ENCODE results near the gene CDC73. TPM values are rescaled to one million over a fixed set of nuclear protein-coding genes. Genes with fewer than 3 reads are reported as not detected.

CDC73 gene
- total and polyA plus RNA-seq, 10 of the 15 experiments (the other 5 are each of a cell fraction or from before 2014, with no cell fraction given), result 10.6 to 43.4 (median 21.7) TPM

GRCh38 chr1:193179094-193179493, 57.3 kb downstream of the CDC73 start (continued):
- TF ChIP-seq, protein P1, sequence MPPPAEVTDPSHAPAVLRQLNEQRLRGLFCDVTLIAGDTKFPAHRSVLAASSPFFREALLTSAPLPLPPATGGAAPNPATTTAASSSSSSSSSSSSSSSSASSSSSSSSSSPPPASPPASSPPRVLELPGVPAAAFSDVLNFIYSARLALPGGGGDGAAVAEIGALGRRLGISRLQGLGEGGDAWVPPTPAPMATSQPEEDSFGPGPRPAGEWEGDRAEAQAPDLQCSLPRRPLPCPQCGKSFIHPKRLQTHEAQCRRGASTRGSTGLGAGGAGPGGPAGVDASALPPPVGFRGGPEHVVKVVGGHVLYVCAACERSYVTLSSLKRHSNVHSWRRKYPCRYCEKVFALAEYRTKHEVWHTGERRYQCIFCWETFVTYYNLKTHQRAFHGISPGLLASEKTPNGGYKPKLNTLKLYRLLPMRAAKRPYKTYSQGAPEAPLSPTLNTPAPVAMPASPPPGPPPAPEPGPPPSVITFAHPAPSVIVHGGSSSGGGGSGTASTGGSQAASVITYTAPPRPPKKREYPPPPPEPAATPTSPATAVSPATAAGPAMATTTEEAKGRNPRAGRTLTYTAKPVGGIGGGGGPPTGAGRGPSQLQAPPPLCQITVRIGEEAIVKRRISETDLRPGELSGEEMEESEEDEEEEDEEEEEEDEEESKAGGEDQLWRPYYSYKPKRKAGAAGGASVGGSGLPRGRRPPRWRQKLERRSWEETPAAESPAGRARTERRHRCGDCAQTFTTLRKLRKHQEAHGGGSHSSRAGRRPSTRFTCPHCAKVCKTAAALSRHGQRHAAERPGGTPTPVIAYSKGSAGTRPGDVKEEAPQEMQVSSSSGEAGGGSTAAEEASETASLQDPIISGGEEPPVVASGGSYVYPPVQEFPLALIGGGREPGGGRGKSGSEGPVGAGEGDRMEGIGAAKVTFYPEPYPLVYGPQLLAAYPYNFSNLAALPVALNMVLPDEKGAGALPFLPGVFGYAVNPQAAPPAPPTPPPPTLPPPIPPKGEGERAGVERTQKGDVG (CRISPR knock-in tag; IDR thresholded peaks at IDR 0.05), result no peak
- no peak for TF ChIP-seq CREB1 (IDR thresholded peaks at IDR 0.05; ENCODE audit: low read depth)
- TF ChIP-seq ZNF274 (IDR thresholded peaks at IDR 0.05; ENCODE audit: insufficient read depth, insufficient read length), result no peak

- no peak overlapping the region for H3K4me2 ChIP-seq (ENCODE audit: control insufficient read depth, insufficient read depth)
- 100% methylated on average over 1 of the region's 1 CpG for WGBS (ENCODE audit: insufficient coverage, insufficient replicate concordance, low lambda C conversion rate, missing lambda C conversion rate)
- CTCF ChIA-PET, result interaction anchor here (3.2 kb wide), 1 partner anchor 9 kb away, joined by 13 read pairs; no protein-coding TSS in a partner anchor
- SMC1A ChIA-PET (ENCODE audit: uncharacterized antibody, unreplicated experiment), result interaction anchor here (1.4 kb wide), 1 partner anchor 9 kb away, joined by 3 read pairs; no protein-coding TSS in a partner anchor
- intact Hi-C loops (cut with micrococcal nuclease; ENCODE audit: unreplicated experiment) (loop anchor here (10.0 kb wide), 2 partner anchors 223 to 353 kb away; no protein-coding TSS in a partner anchor), in situ Hi-C loops (cut with MboI) (no loop called here)
- RAD21 ChIA-PET (ENCODE audit: unreplicated experiment), result interaction anchor here (1.1 kb wide), 1 partner anchor 158 kb away, joined by 3 read pairs; no protein-coding TSS in a partner anchor
- H3K4me3 ChIP-seq, result no peak overlapping the region
- FAIRE-seq, result no peak
- no TSS peak for BruUV-seq (replicated peaks)
- peaks cover 12% of the 10 kb centered on the region for H3K79me2 ChIP-seq (ENCODE audit: control insufficient read depth, insufficient read depth, low read length)
- TF ChIP-seq RUNX3 (IDR thresholded peaks at IDR 0.05; ENCODE audit: low read length), result no peak
- TF ChIP-seq NFIC (IDR thresholded peaks at IDR 0.05; ENCODE audit: low read depth, low read length), result no peak
- TF ChIP-seq IRF5 (IDR thresholded peaks at IDR 0.05; ENCODE audit: borderline replicate concordance), result no peak
- TF ChIP-seq CBFB (IDR thresholded peaks at IDR 0.05; ENCODE audit: low read depth), result no peak
- no peak for TF ChIP-seq ZNF217 (IDR thresholded peaks at IDR 0.05)
- no peak for TF ChIP-seq FOXK2 (IDR thresholded peaks at IDR 0.05)
- no peak for TF ChIP-seq KDM1A (IDR thresholded peaks at IDR 0.05; ENCODE audit: borderline replicate concordance)
- no peak for TF ChIP-seq RAD21 (IDR thresholded peaks at IDR 0.05; ENCODE audit: insufficient read depth, low read depth, low read length)
- no peak for TF ChIP-seq GATAD2B (conservative IDR thresholded peaks at IDR 0.05; ENCODE audit: low read depth)
- TF ChIP-seq TCF12 (IDR thresholded peaks at IDR 0.05; ENCODE audit: low read depth, low read length), result no peak
- no peak for TF ChIP-seq POLR2A (IDR thresholded peaks at IDR 0.05; ENCODE audit: low read depth, low read length)
- TF ChIP-seq RB1 (IDR thresholded peaks at IDR 0.05; ENCODE audit: borderline replicate concordance), result no peak
- TF ChIP-seq PML (IDR thresholded peaks at IDR 0.05; ENCODE audit: low read length), result no peak
- TF ChIP-seq ELK1 (IDR thresholded peaks at IDR 0.05; ENCODE audit: low read depth, low read length), result no peak
- no peak for TF ChIP-seq CTCF (IDR thresholded peaks at IDR 0.05 in 2 of 3, conservative IDR thresholded peaks at IDR 0.05 in 1 of 3; ENCODE audit: control insufficient read depth in 2 of 3, extremely low read depth in 1 of 3, insufficient read depth in 1 of 3, low read depth in 3 of 3, low read length in 3 of 3)
- no peak overlapping the region for H3K9ac ChIP-seq (ENCODE audit: control insufficient read depth, insufficient read depth, low read length)
- no peaks in the 10 kb centered on the region for H3K27me3 ChIP-seq (replicated peaks in 1 of 2; ENCODE audit: control insufficient read depth in 2 of 2, insufficient read depth in 2 of 2, low read length in 1 of 2)
- no peaks in the 10 kb centered on the region for H4K20me1 ChIP-seq (ENCODE audit: control insufficient read depth, insufficient read depth)
- no peak for DNase-seq (ENCODE audit: low read depth, low spot score)
- H3K36me3 ChIP-seq (ENCODE audit: control insufficient read depth in 2 of 2, insufficient read depth in 2 of 2, low read length in 1 of 2), result no peaks in the 10 kb centered on the region; a peak in 1 of 4 replicates
- H2AFZ ChIP-seq (ENCODE audit: control insufficient read depth, low read depth, low read length), result no peak overlapping the region
- no peaks in the 10 kb centered on the region for H3K9me3 ChIP-seq (replicated peaks; ENCODE audit: control insufficient read depth, insufficient read depth, low read length)
- no peaks in the 10 kb centered on the region for H3K4me1 ChIP-seq (ENCODE audit: control insufficient read depth, insufficient read depth, low read length)
- no peak overlapping the region for H3K27ac ChIP-seq (ENCODE audit: control insufficient read depth, insufficient read depth)
- no peak for ATAC-seq
- POLR2A ChIA-PET, result no interaction called here
Observed at GRCh38 chr1:193181536-193181935, 59.7 kb downstream of the CDC73 start.
